GM23338 (cell line): Measurements from ENCODE around the gene FRY. TPM values are rescaled to one million over a fixed set of nuclear protein-coding genes. Genes with fewer than 3 reads are reported as not detected.

Experiments
- ATAC-seq: fragments of 200-7000 bp; cut with Tn5 transposase; 3 replicates; pipeline ENCODE4 v1.9.1; 2020
- DNase-seq: peaks from one replicate; pipeline ENCODE4 v3.0.0-alpha.2; 2015; ENCODE audit warnings: low spot score
- H2AFZ ChIP-seq: fragments of 200-600 bp; sonication (generic); 2 replicates; pipeline ENCODE4 v1.8.0; 2016; ENCODE audit warnings: antibody characterized with exemption, mild to moderate bottlenecking, moderate library complexity
- H3F3A ChIP-seq: fragments of 200-600 bp; sonication (generic); replicated peaks from 2 replicates; pipeline ENCODE4 v1.8.0; 2017; ENCODE audit warnings: antibody characterized with exemption, mixed run types, low read depth
- H3K27ac ChIP-seq: fragments of 200-600 bp; sonication (generic); 2 replicates; pipeline ENCODE4 v1.6.1; 2016; ENCODE audit warnings: low read depth
- H3K27me3 ChIP-seq: fragments of 200-600 bp; sonication (generic); 2 replicates; pipeline ENCODE4 v1.8.0; 2016; ENCODE audit warnings: mild to moderate bottlenecking, mixed run types, moderate library complexity; ENCODE audit not compliant: insufficient read depth
- H3K36me3 ChIP-seq: fragments of 200-600 bp; sonication (generic); 2 replicates; pipeline ENCODE4 v1.8.0; 2016; ENCODE audit warnings: mild to moderate bottlenecking; ENCODE audit not compliant: insufficient read depth
- H3K4me1 ChIP-seq: fragments of 200-600 bp; sonication (generic); 2 replicates; pipeline ENCODE4 v1.8.0; 2016; ENCODE audit warnings: mild to moderate bottlenecking, moderate library complexity; ENCODE audit not compliant: insufficient read depth
- H3K4me2 ChIP-seq: fragments of 200-600 bp; sonication (generic); 2 replicates; pipeline ENCODE4 v1.7.1; 2017; ENCODE audit warnings: mixed run types
- H3K4me3 ChIP-seq: fragments of 200-600 bp; sonication (generic); 2 replicates; pipeline ENCODE4 v1.6.1; 2016; ENCODE audit warnings: mixed run types
- H3K79me2 ChIP-seq: fragments of 200-600 bp; sonication (generic); replicated peaks from 2 replicates; pipeline ENCODE4 v1.8.0; 2017; ENCODE audit warnings: mild to moderate bottlenecking; ENCODE audit not compliant: insufficient read depth
- H3K9me2 ChIP-seq: fragments of 200-600 bp; sonication (generic); 2 replicates; pipeline ENCODE4 v1.8.0; 2017; ENCODE audit not compliant: insufficient read depth
- H4K20me1 ChIP-seq: fragments of 200-600 bp; sonication (generic); replicated peaks from 2 replicates; pipeline ENCODE4 v1.8.0; 2017; ENCODE audit warnings: mild to moderate bottlenecking; ENCODE audit not compliant: insufficient read depth
- H3K27ac Mint-ChIP-seq: 2 replicates; pipeline ENCODE4 v1.8.0; 2020; ENCODE audit warnings: inconsistent platforms, mild to moderate bottlenecking, moderate library complexity, mixed read lengths
- H3K27me3 Mint-ChIP-seq: 3 replicates; pipeline ENCODE4 v1.8.0; 2022; ENCODE audit warnings: low read depth, mild to moderate bottlenecking, moderate library complexity, mixed read lengths, inconsistent platforms; ENCODE audit not compliant: insufficient read depth, poor library complexity
- H3K36me3 Mint-ChIP-seq: 3 replicates; pipeline ENCODE4 v1.8.0; 2021; ENCODE audit warnings: low read depth, mild to moderate bottlenecking, inconsistent platforms, moderate library complexity, mixed read lengths
- H3K4me1 Mint-ChIP-seq: 3 replicates; pipeline ENCODE4 v1.8.0; 2020; ENCODE audit warnings: mild to moderate bottlenecking, inconsistent platforms, mixed read lengths
- H3K4me3 Mint-ChIP-seq: 3 replicates; pipeline ENCODE4 v1.8.0; 2021; ENCODE audit warnings: moderate library complexity, mild to moderate bottlenecking, inconsistent platforms, mixed read lengths
- H3K9me3 Mint-ChIP-seq: 3 replicates; pipeline ENCODE4 v1.8.0; 2020; ENCODE audit warnings: moderate library complexity, mild to moderate bottlenecking, inconsistent platforms, mixed read lengths
- CREB1 ChIP-seq: fragments of 250-450 bp; sonication (Bioruptor Pico); IDR thresholded peaks from 2 replicates; pipeline ENCODE4 v1.5.0; 2020; ENCODE audit warnings: low read depth, mild to moderate bottlenecking, moderate library complexity
- EZH2 ChIP-seq: fragments of 200-600 bp; sonication (generic); IDR thresholded peaks from one replicate; pipeline ENCODE4 v1.8.0; 2017; ENCODE audit warnings: antibody characterized with exemption, mild to moderate bottlenecking, low read depth; ENCODE audit not compliant: unreplicated experiment
- EZH2phosphoT487 ChIP-seq: fragments of 200-600 bp; sonication (generic); IDR thresholded peaks from one replicate; pipeline ENCODE4 v1.8.1; 2018; ENCODE audit warnings: antibody characterized with exemption; ENCODE audit not compliant: unreplicated experiment
- JUNB ChIP-seq: IDR thresholded peaks from one replicate; pipeline ENCODE4 v1.6.1; 2016; ENCODE audit warnings: antibody characterized with exemption; ENCODE audit not compliant: unreplicated experiment
- NANOG ChIP-seq: IDR thresholded peaks from 2 replicates; pipeline ENCODE4 v1.6.1; 2016; ENCODE audit warnings: antibody characterized with exemption, borderline replicate concordance
- POLR2AphosphoS5 ChIP-seq: IDR thresholded peaks from 2 replicates; pipeline ENCODE4 v1.6.1; 2016; ENCODE audit warnings: antibody characterized with exemption, low read depth
- REST ChIP-seq: IDR thresholded peaks from one replicate; pipeline ENCODE4 v1.6.1; 2018; ENCODE audit warnings: antibody characterized with exemption; ENCODE audit not compliant: unreplicated experiment
- STAT1 ChIP-seq: IDR thresholded peaks from one replicate; pipeline ENCODE4 v1.6.1; 2016; ENCODE audit warnings: antibody characterized with exemption; ENCODE audit not compliant: unreplicated experiment
- ZNF114 ChIP-seq: fragments of 250-450 bp; sonication (Bioruptor Pico); IDR thresholded peaks from 2 replicates; pipeline ENCODE4 v1.5.0; 2020; ENCODE audit warnings: mild to moderate bottlenecking, moderate library complexity
- ZNF331 ChIP-seq: fragments of 250-450 bp; sonication (Bioruptor Pico); IDR thresholded peaks from 2 replicates; pipeline ENCODE4 v1.5.0; 2020; ENCODE audit warnings: low read depth, mild to moderate bottlenecking, moderate library complexity
- ZNF462 ChIP-seq: fragments of 250-450 bp; sonication (Bioruptor Pico); IDR thresholded peaks from 2 replicates; pipeline ENCODE4 v1.5.0; 2020; ENCODE audit warnings: mild to moderate bottlenecking, moderate library complexity
- polyA plus RNA-seq: library from polyadenylated mRNA; unstranded; fragments of >200 nt; fragmentation: Nextera tagmentation; extraction: Ambion mirVana; gene quantifications from 2 replicates; pipeline ENCODE4 v1.2.1, GENCODE V29; 2016
- total RNA-seq: library from RNA; depleted of rRNA; stranded (reverse); fragments of >200 nt; shearing (Covaris generic); gene quantifications from 2 replicates; pipeline ENCODE4 v1.2.3, GENCODE V29; 2014
- TF ChIP-seq, protein P1 (sequence below), 2 experiments: fragments of 200-600 bp in 1 of 2; sonication (generic) in 1 of 2; conservative IDR thresholded peaks; 2 replicates each; pipeline versions ENCODE4 v1.5.1 to v1.6.1; 2016 to 2017; ENCODE audit warnings: antibody characterized with exemption in 2 of 2, low read depth in 2 of 2, mild to moderate bottlenecking in 2 of 2, moderate library complexity in 1 of 2
- TF ChIP-seq, protein P2 (sequence below): IDR thresholded peaks from 2 replicates; pipeline ENCODE4 v1.6.1; 2016; ENCODE audit warnings: antibody characterized with exemption

The FRY gene
- total and polyA plus RNA-seq, 2 experiments from 2014 or later: 2.4 to 10.1 TPM

DNA sequence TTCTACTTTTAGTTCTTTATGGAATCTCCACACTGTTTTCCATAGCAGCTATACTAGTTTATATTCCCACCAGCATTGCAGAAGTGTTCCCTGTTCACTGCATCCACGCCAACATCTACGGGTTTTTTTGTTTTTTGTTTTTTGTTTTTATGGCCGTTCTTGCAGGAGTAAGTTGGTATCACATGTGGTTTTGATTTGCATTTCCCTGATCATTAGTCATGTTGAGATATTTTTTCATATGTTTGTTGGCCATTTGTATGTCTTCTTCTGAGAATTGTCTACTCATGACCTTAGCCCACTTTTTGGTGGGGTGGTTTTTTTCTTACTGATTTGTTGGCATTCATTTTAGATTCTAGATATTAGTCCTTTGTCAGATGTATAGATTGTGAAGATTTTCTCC, 89.7 kb downstream of the FRY start:
- no peaks in the 10 kb centered on the region for H3F3A ChIP-seq
- ATAC-seq (no peak), DNase-seq (no peak)
- no peak overlapping the region for H3K27ac ChIP-seq
- H2AFZ ChIP-seq: no peak overlapping the region
- no peak overlapping the region for H3K4me2 ChIP-seq
- H3K4me1 Mint-ChIP-seq: peaks cover 4% of the 10 kb centered on the region
- peaks cover 17% of the 10 kb centered on the region for H3K9me3 Mint-ChIP-seq
- no peaks in the 10 kb centered on the region; the same call in 1 of the 2 replicates for H3K9me2 ChIP-seq
- H4K20me1 ChIP-seq: no peaks in the 10 kb centered on the region
- no peak overlapping the region for H3K27ac Mint-ChIP-seq
- TF ChIP-seq, protein P1, sequence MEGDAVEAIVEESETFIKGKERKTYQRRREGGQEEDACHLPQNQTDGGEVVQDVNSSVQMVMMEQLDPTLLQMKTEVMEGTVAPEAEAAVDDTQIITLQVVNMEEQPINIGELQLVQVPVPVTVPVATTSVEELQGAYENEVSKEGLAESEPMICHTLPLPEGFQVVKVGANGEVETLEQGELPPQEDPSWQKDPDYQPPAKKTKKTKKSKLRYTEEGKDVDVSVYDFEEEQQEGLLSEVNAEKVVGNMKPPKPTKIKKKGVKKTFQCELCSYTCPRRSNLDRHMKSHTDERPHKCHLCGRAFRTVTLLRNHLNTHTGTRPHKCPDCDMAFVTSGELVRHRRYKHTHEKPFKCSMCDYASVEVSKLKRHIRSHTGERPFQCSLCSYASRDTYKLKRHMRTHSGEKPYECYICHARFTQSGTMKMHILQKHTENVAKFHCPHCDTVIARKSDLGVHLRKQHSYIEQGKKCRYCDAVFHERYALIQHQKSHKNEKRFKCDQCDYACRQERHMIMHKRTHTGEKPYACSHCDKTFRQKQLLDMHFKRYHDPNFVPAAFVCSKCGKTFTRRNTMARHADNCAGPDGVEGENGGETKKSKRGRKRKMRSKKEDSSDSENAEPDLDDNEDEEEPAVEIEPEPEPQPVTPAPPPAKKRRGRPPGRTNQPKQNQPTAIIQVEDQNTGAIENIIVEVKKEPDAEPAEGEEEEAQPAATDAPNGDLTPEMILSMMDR (conservative IDR thresholded peaks at IDR 0.05; ENCODE audit: low read depth in 2 of 2): no peak
- TF ChIP-seq POLR2AphosphoS5 (no peak), EZH2phosphoT487 (no peak), EZH2 (no peak), ZNF462 (CRISPR knock-in tag) (no peak), JUNB (no peak), NANOG (no peak), REST (no peak), CREB1 (CRISPR knock-in tag) (no peak), ZNF331 (no peak), STAT1 (no peak), ZNF114 (CRISPR knock-in tag) (no peak)
- TF ChIP-seq, protein P2, sequence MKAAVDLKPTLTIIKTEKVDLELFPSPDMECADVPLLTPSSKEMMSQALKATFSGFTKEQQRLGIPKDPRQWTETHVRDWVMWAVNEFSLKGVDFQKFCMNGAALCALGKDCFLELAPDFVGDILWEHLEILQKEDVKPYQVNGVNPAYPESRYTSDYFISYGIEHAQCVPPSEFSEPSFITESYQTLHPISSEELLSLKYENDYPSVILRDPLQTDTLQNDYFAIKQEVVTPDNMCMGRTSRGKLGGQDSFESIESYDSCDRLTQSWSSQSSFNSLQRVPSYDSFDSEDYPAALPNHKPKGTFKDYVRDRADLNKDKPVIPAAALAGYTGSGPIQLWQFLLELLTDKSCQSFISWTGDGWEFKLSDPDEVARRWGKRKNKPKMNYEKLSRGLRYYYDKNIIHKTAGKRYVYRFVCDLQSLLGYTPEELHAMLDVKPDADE: no peak
- no peaks in the 10 kb centered on the region for H3K79me2 ChIP-seq
- H3K4me3 ChIP-seq: no peak overlapping the region
- no peaks in the 10 kb centered on the region for H3K27me3 ChIP-seq
- no peak overlapping the region for H3K4me3 Mint-ChIP-seq
- H3K36me3 ChIP-seq: no peaks in the 10 kb centered on the region
- no peaks in the 10 kb centered on the region for H3K4me1 ChIP-seq
- H3K27me3 Mint-ChIP-seq: peaks cover 7% of the 10 kb centered on the region
- H3K36me3 Mint-ChIP-seq: peaks cover 17% of the 10 kb centered on the region
